Stimulated activated naive B cell treated with anti-CD40 and anti-IgM and Interleukin-4, amounts not matched to agents 10 μg/mL and 1 μg/mL and 100 μg/mL, for 72 hours (primary cell): ENCODE measurements around the gene SNX30.

Experiments
- ATAC-seq, 2 donors: fragments of 150-1000 bp; cut with Tn5 transposase; replicated peaks; 2 replicates each; pipeline ENCODE4 v1.10.0; 2021; ENCODE audit warnings: moderate library complexity in 1 of 2
- DNase-seq: peaks from one replicate; pipeline ENCODE4 v3.0.0; 2021
- H3K27ac Mint-ChIP-seq: one replicate; pipeline ENCODE4 v1.8.0; 2022; ENCODE audit warnings: mild to moderate bottlenecking, mixed read lengths
- H3K27me3 Mint-ChIP-seq, 2 donors: one replicate each; pipeline ENCODE4 v1.8.0; 2022; ENCODE audit warnings: mixed read lengths in 2 of 2
- H3K36me3 Mint-ChIP-seq, 2 donors: one replicate each; pipeline ENCODE4 v1.8.0; 2022; ENCODE audit warnings: mixed read lengths in 2 of 2, mild to moderate bottlenecking in 1 of 2
- H3K4me1 Mint-ChIP-seq, 2 donors: one replicate each; pipeline ENCODE4 v1.8.0; 2022; ENCODE audit warnings: mixed read lengths in 2 of 2, mild to moderate bottlenecking in 1 of 2
- H3K4me3 Mint-ChIP-seq, 2 donors: one replicate each; pipeline ENCODE4 v1.8.0; 2022; ENCODE audit warnings: mild to moderate bottlenecking in 2 of 2, mixed read lengths in 2 of 2, moderate library complexity in 1 of 2
- H3K9me3 Mint-ChIP-seq, 2 donors: one replicate each; pipeline ENCODE4 v1.8.0; 2022; ENCODE audit warnings: mixed read lengths in 2 of 2, mild to moderate bottlenecking in 1 of 2

SNX30 gene

GRCh38 chr9:112856843-112857242, 106.3 kb downstream of the SNX30 start:
- no peak overlapping the region for H3K27ac Mint-ChIP-seq
- ATAC-seq, result no peak
- peaks cover 13 to 16% of the 10 kb centered on the region in 2 donors for H3K36me3 Mint-ChIP-seq
- H3K4me1 Mint-ChIP-seq, result peaks cover 31 to 48% of the 10 kb centered on the region in 2 donors
- no peaks in the 10 kb centered on the region for H3K27me3 Mint-ChIP-seq
- H3K4me3 Mint-ChIP-seq, result no peak overlapping the region
- no peaks in the 10 kb centered on the region for H3K9me3 Mint-ChIP-seq
- no peak for DNase-seq

- no peak overlapping the region for H3K4me3 Mint-ChIP-seq
- peak; percentile 26 to 54 for ATAC-seq
- peaks cover 10 to 17% of the 10 kb centered on the region in 2 donors for H3K36me3 Mint-ChIP-seq
Measured at GRCh38 chr9:112858005-112858404, 107.4 kb downstream of the SNX30 start.

GRCh38 chr9:112858625-112859147, 108.1 kb downstream of the SNX30 start:
- Mint-ChIP-seq H3K4me3 (peak overlapping the region in 1 of 2 donors; percentile 57), H3K9me3 (no peaks in the 10 kb centered on the region), H3K27me3 (no peaks in the 10 kb centered on the region), H3K4me1 (peaks cover 49 to 67% of the 10 kb centered on the region in 2 donors), H3K27ac (peak overlapping the region; percentile 21), H3K36me3 (peaks cover 8 to 14% of the 10 kb centered on the region in 2 donors)
- DNase-seq (peak; percentile 51), ATAC-seq (peak; percentile 96)

More at GRCh38 chr9:112858005-112858404, 107.4 kb downstream of the SNX30 start:
- peaks cover 42 to 60% of the 10 kb centered on the region in 2 donors for H3K4me1 Mint-ChIP-seq
- no peaks in the 10 kb centered on the region for H3K27me3 Mint-ChIP-seq
- peak overlapping the region; percentile 48 for H3K27ac Mint-ChIP-seq
- no peak for DNase-seq
- H3K9me3 Mint-ChIP-seq, result no peaks in the 10 kb centered on the region

DNA sequence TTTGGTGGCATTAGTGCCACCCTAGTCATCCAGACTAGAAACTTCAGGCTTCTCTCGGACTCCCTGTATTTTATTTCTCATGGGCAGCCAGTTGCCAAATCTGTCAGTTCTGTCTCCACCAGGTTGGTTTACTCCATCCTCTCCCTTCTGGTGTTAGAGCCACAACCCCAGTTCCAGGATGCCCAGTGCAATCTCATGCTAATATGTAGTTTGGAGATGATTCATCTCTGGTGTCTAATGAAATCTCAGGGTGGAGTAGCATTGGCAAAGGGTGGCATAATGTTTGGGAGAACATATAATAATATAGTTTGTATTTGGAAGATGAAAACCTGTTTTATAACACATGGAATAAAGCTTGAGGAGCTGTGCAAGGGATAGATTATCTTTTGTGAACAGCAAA, 109.9 kb downstream of the SNX30 start:
- Mint-ChIP-seq H3K4me3 (no peak overlapping the region), H3K9me3 (no peaks in the 10 kb centered on the region), H3K27ac (no peak overlapping the region), H3K36me3 (peaks cover 9 to 11% of the 10 kb centered on the region in 2 donors), H3K4me1 (peaks cover 58 to 74% of the 10 kb centered on the region in 2 donors), H3K27me3 (no peaks in the 10 kb centered on the region)
- DNase-seq (no peak), ATAC-seq (no peak)

DNA sequence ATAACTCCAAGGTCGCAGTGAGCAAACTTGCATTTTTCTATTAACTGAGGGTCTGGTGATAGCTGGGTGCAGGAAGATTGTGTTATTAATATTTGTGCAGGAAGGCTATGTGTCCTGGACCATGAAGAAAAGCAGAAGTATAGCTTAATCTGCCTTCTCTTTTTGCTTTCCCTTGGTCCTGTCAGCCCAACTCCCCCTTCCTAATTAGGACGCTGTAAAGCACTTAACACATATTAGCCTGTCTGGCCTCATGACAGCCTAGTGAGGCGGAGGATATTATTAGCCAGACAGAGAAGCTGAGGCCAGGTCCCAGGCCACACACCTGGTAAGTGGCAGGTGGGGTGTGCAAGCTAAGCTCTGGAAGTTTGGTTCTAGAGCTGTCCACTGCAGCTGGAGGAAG, 110.6 kb downstream of the SNX30 start:
- Mint-ChIP-seq H3K4me1 (peaks cover 58 to 78% of the 10 kb centered on the region in 2 donors), H3K27ac (peak overlapping the region; percentile 20), H3K4me3 (no peak overlapping the region), H3K36me3 (peaks cover 11 to 13% of the 10 kb centered on the region in 2 donors), H3K27me3 (no peaks in the 10 kb centered on the region), H3K9me3 (no peaks in the 10 kb centered on the region)
- ATAC-seq, result no peak
- no peak for DNase-seq

DNA sequence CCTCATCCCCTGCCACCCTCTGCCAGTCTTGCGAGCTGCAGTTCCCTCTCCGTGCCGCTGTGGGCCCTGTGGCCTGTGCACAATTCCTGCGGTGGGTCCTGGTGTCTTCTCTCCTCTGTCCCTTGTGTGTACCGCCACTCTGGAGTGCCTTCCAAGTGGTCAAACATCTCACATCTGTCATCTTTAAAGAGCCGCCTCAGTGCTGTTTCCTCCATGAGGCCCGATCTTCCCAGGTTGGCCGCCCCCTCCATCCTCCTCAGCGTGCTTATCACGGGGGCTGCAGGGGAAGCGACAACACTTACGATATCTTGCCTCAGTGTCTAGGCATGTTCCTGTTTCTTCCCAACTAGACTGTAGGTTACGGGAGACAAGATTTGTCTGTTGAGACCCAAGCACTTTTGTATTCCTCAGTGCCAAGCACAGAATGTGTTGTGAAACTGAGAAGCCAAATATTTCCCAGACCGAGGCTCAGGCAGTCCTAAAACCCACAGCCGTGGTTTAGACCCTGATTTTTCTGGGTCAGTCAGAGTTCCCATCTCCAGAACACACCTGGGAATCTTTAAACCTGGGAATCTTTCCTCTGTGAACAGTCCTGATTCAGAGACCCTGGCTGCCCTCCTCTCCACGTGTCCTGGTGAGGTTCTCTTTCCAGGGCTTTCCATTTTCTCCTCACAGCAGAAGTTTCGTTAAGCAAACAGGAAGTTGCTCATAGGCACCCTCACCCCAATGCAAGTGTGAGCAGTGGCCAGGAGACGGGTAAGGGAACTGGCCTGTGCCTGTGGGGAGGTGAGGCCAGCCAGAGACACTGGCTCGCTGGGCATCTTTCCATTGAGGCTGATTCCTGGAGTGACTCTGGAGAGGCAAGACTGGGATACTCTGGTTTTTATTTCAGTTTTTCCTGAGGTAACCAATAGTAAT, 111.3 kb downstream of the SNX30 start:
- H3K4me1 Mint-ChIP-seq, result peaks cover 58 to 78% of the 10 kb centered on the region in 2 donors
- H3K9me3 Mint-ChIP-seq, result no peaks in the 10 kb centered on the region
- DNase-seq, result no peak
- H3K36me3 Mint-ChIP-seq, result peaks cover 11 to 13% of the 10 kb centered on the region in 2 donors
- H3K4me3 Mint-ChIP-seq, result peak overlapping the region in 1 of 2 donors; percentile 2
- no peaks in the 10 kb centered on the region for H3K27me3 Mint-ChIP-seq
- peak overlapping the region; percentile 37 for H3K27ac Mint-ChIP-seq
- no peak for ATAC-seq

- Mint-ChIP-seq H3K4me1 (peaks cover 62 to 78% of the 10 kb centered on the region in 2 donors), H3K9me3 (peaks cover 0 to 3% of the 10 kb centered on the region in 2 donors), H3K4me3 (peak overlapping the region; percentile 18), H3K27me3 (no peaks in the 10 kb centered on the region), H3K27ac (peak overlapping the region; percentile 63), H3K36me3 (peaks cover 17 to 23% of the 10 kb centered on the region in 2 donors)
- ATAC-seq (no peak), DNase-seq (no peak)
Measured at GRCh38 chr9:112863214-112863613, 112.7 kb downstream of the SNX30 start.

DNA sequence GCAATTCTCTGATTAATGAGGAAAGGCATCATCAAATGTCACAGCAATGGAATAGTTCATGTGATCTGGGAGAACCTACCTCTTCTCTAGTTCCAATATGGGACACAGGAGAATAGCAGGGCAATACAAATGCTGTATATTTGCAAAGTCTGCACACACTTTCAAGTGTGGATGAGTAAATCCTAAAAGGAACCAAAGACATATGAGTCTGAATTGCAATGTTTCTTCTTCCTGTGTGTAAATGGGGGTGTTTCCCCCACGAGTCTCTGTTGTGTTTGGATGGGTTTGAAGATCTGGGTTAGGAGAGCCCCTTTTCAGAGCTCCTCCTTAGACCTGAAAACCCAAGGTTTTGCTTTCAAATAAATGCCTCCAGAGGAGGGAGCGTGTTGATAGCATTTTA, 113.2 kb downstream of the SNX30 start:
- Mint-ChIP-seq H3K27ac (peak overlapping the region; percentile 63), H3K4me1 (peaks cover 59 to 78% of the 10 kb centered on the region in 2 donors)
- peak; percentile 71 to 73 for ATAC-seq

GRCh38 chr9:112864403-112864802, 113.8 kb downstream of the SNX30 start:
- H3K4me3 Mint-ChIP-seq, result no peak overlapping the region
- peaks cover 0 to 3% of the 10 kb centered on the region in 2 donors for H3K9me3 Mint-ChIP-seq
- no peaks in the 10 kb centered on the region for H3K27me3 Mint-ChIP-seq
- H3K27ac Mint-ChIP-seq, result no peak overlapping the region
- DNase-seq, result no peak
- peaks cover 57 to 78% of the 10 kb centered on the region in 2 donors for H3K4me1 Mint-ChIP-seq
- peaks cover 24 to 27% of the 10 kb centered on the region in 2 donors for H3K36me3 Mint-ChIP-seq
- no peak for ATAC-seq

More for the DNA sequence above, 113.2 kb downstream of the SNX30 start:
- Mint-ChIP-seq H3K27me3 (no peaks in the 10 kb centered on the region), H3K36me3 (peaks cover 20 to 27% of the 10 kb centered on the region in 2 donors), H3K4me3 (peak overlapping the region in 1 of 2 donors; percentile 19), H3K9me3 (peaks cover 0 to 3% of the 10 kb centered on the region in 2 donors)
- DNase-seq, result no peak

DNA sequence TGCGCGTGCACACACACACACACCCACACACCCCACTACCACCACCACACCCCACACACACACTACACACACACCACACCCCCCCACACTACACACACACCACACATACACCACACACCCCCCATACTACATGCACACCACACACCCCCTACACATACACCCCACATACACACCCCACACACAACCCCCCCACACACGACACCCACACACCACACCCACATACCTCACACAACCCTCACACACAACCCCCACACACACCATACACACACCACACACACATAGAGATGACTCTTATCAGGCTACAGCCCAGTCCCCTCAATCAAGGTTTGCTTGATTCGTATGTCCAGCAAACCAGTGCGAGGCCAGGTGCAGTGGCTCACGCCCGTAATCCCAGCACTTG, 114.4 kb downstream of the SNX30 start:
- Mint-ChIP-seq H3K27me3 (no peaks in the 10 kb centered on the region), H3K4me3 (no peak overlapping the region), H3K36me3 (peaks cover 26 to 32% of the 10 kb centered on the region in 2 donors), H3K4me1 (peaks cover 56 to 77% of the 10 kb centered on the region in 2 donors), H3K9me3 (peaks cover 0 to 3% of the 10 kb centered on the region in 2 donors), H3K27ac (no peak overlapping the region)
- ATAC-seq (no peak), DNase-seq (no peak)

- ATAC-seq (no peak), DNase-seq (no peak)
- Mint-ChIP-seq H3K27ac (no peak overlapping the region), H3K36me3 (peaks cover 25 to 36% of the 10 kb centered on the region in 2 donors), H3K9me3 (peaks cover 0 to 3% of the 10 kb centered on the region in 2 donors), H3K27me3 (no peaks in the 10 kb centered on the region), H3K4me3 (no peak overlapping the region), H3K4me1 (peaks cover 49 to 68% of the 10 kb centered on the region in 2 donors)
Measured at GRCh38 chr9:112866662-112867274, 116.2 kb downstream of the SNX30 start.

DNA sequence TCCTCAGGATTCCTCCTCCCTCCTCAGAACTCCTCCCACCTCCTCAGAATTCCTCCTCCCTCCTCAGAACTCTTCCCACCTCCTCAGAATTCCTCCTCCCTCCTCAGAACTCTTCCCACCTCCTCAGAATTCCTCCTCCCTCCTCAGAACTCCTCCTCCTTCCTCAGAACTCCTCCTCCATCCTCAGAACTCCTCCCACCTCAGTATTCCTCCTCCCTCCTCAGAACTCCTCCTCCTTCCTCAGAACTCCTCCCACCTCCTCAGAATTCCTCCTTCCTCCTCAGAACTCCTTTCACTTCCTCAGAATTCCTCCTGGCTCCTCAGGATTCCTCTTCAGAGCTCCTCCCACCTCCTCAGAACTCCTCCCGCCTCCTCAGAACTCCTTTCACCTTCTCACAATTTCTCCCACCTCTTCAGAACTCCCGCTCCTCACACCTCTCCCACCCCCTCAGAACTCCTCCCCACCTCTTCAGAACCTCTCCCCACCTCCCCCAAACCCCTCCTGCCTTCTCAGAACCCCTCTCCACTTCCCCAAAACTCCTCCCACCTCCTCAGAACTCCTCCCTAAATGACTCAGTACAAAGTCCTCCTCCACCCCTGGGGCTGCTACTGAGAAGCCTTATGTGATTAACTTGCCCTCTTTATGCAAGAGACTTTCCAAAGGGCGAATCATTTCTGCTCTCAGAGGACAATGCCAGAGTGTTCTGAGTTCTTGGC, 116.9 kb downstream of the SNX30 start:
- H3K36me3 Mint-ChIP-seq, result peaks cover 19 to 36% of the 10 kb centered on the region in 2 donors
- ATAC-seq (peak; percentile 74 to 75), DNase-seq (no peak)
- H3K27me3 Mint-ChIP-seq, result no peaks in the 10 kb centered on the region
- H3K27ac Mint-ChIP-seq, result no peak overlapping the region
- peaks cover 0 to 3% of the 10 kb centered on the region in 2 donors for H3K9me3 Mint-ChIP-seq
- H3K4me3 Mint-ChIP-seq, result peak overlapping the region in 1 of 2 donors; percentile 28
- H3K4me1 Mint-ChIP-seq, result peaks cover 46 to 68% of the 10 kb centered on the region in 2 donors

GRCh38 chr9:112868461-112868860, 117.9 kb downstream of the SNX30 start:
- Mint-ChIP-seq H3K4me1 (peaks cover 37 to 58% of the 10 kb centered on the region in 2 donors), H3K27ac (peak overlapping the region; percentile 26), H3K36me3 (peaks cover 21 to 34% of the 10 kb centered on the region in 2 donors), H3K4me3 (no peak overlapping the region), H3K9me3 (peaks cover 0 to 3% of the 10 kb centered on the region in 2 donors), H3K27me3 (no peaks in the 10 kb centered on the region)
- DNase-seq (no peak), ATAC-seq (no peak)
